C1 segment of cervical spinal cord (tissue), 14 donors: ENCODE measurements around the gene FAM13A.
"Not testable (repeated sequence)": the region's sequence is repeated elsewhere in the genome, so short reads cannot be mapped to it uniquely, and the experiment has no call there.

ENCODE experiments used
- DNase-seq, 14 donors: peaks; one replicate each; lab custom pipeline; 2025; lab: John Stamatoyannopoulos, UW

Gene FAM13A

DNA sequence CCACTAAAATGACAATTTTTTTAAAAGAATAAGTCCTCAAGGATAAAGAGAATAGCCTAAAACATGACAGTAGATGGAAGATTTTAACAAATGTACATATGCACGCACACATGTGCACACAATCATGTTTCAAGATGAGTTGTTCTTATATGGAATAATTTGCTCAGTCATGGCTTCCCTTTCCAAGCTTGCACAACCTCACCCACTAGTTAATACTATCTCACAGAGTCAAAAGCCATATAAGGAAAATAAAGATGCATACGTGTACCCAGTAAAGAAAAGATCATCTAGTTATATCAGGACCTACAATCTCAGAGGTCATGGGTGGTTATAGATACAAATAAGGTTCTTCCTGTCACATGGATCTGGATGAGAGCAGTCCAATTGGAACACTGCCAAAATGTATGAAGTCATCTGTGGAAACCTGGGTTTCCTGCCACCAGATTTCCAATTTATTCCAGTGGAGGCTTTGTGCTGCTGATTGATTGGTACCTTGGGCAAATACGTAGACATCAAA lies 56.1 kb downstream of the FAM13A start:
- no peak for DNase-seq

DNA sequence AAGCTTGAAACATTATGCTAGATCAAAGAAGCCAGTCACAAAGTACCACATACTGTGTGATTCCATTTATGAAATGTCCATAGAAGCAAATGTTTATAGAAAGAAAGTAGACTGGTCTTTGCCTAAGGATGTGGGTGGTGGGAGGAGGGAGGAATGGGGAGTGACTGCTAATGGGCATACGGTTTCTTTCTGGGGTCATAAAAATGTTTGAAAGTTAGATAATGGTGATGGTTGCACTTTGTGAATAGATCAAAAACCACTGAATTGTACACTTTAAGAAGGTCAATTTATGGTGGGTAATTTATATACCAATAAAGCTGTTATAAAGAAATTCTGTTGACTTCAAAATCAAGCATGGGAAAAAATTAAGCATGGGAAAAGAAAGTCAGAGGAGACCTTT lies 56.6 kb downstream of the FAM13A start:
- DNase-seq = no peak

DNA sequence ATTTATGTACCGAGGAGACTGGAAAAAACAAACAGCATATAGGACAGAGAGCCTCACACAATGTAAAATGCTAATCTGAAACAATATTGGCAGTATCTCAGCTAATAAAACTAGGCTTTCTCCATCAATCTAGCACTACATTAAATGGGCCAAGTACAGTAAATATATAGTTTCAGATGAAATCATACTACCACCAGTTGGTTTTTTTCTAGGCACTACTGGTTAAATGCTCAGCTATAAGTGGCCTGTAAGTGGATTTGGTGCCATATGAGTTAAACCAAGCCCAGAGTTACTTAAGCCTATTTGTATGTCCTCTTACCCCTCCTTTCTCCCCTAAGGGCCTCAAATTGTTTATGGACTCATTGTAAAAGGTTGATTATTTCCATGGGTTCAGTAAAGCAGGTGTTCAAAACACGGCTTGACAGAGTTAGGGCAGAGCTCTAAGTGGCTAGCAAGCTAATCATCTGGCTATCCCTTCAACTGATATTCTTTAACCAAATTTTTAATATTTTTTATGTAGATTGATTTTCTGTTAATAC lies 57.5 kb downstream of the FAM13A start:
- no peak for DNase-seq

DNA sequence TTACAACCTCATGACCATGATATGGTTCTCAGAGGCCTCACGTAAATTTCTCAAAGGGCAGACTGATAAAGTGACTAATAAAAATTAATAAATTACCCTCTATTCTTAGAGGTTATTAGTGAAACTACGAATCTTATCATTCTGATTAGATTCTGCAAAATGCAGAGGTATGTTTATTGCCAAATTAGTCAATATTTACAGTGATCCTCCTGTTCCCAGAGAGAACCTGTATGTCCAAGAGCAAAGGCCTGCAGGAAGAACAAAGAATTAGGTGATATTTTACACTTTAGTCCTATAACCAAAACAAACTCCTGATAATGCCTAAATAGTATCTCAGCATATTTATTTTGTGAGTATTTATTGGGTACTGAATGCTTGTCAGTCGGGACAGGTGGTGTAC lies 58.1 kb downstream of the FAM13A start:
- no peak for DNase-seq

DNA sequence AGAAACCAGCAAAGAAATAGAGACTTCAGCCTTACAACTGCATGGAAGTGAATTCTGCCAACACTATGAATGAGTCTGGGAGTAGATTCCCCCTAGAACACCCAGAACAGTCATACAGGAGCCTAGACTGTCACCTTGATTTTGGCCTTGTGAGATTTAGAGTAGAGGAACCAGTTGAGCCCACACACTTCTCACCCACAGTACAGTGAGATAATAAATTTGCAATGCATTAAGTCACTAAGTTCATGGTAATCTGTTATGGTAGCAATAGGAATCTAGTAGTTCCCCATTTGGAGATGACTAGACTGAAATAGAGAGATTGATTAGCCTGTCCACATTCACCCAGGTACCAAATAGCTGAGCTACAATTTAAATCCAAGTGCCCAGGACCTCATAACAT lies 59.0 kb downstream of the FAM13A start:
- no peak for DNase-seq

DNA sequence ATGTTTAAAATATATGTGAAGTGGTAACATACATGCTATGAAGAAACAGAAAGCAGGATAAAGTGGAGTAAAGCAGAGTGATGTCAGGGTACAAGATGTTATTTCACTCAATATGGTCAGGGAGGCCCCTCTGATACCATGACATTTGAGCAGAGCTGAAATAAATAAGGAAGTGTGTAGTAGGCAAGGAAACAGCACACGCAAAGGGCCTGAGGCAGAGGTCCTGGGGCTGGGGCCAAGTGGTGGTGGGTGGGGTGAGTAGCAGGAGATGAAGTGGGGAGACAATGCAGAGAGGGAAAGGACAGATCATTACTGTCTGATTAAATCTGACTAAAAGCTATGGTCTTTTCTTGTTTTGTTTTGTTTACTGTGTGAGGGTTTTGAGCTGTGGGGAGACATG lies 61.1 kb downstream of the FAM13A start:
- DNase-seq = no peak

DNA sequence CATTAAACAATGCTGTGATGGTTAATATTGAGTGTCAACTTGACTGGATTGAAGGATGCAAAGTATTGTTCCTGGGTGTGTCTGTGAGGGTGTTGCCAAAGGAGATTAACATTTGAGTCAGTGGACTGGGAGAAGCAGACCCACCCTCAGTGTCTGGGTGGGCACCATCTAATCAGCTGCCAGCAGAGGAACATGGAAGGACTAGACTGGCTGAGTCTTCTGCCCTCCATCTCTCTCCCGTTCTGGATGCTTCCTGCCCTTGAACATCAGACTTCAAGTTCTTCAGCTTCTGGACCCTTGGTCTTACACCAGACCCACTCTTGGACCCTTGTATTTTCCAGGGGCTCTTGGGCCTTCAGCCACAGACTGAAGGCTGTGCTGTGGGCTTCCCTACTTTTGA lies 61.7 kb downstream of the FAM13A start:
- not testable (repeated sequence) for DNase-seq

DNA sequence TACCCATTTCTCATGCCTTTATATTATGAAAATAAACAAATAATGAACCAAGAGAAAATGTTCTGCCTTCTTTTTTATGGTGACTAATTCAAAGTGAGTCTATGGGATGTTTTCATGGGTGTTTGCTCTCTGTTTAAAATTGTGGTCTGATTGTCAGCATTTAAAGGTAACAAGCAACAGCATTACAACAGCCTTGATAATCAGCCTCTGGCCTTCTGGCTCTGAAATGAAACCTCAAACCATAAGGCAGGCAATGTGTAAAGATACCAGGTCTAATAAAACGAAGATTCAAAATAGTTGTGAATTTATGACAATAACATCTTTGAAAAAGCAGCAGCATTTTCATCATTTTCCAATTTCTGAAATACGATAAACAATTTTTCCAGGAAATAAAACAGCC lies 63.7 kb downstream of the FAM13A start:
- no peak for DNase-seq

DNA sequence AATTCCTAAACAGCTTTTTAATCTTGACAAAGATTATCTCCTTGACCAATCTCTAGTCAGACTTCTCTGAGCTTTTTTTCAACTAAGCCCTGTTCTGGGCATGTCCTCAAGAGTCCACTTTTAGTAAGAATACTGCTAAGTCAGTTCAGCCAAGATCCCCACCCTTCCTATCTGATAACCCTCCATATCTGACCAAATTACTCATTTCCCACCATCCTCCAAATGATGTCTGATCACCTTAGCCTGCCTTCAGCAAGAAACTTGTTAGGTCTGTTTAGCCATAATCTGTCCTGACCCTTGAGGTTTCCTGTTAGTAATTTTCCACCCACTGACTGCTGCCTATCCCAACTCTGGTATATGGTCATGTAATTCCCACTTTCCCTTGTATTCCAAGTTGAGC lies 65.2 kb downstream of the FAM13A start:
- DNase-seq = no peak

DNA sequence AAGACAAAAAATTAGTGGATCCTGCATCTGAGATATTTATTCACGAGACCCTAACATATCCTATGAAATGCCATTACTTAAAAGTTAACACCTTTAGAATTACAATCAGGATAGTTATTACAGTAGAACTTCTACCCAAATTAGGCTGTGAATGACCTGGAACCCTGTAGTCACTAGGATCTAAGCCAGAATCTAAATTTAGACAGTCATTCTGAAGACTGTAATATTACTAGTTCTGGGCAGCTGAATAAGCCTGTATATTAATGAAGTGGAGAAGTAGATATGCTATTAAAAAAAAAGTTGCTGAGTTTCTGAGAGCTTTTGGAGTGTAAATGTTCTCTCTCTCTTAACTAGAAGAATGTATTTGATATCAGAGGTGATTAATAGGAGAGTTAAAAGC lies 67.0 kb downstream of the FAM13A start:
- peak in 1 of 14 donors; percentile 28 for DNase-seq

DNA sequence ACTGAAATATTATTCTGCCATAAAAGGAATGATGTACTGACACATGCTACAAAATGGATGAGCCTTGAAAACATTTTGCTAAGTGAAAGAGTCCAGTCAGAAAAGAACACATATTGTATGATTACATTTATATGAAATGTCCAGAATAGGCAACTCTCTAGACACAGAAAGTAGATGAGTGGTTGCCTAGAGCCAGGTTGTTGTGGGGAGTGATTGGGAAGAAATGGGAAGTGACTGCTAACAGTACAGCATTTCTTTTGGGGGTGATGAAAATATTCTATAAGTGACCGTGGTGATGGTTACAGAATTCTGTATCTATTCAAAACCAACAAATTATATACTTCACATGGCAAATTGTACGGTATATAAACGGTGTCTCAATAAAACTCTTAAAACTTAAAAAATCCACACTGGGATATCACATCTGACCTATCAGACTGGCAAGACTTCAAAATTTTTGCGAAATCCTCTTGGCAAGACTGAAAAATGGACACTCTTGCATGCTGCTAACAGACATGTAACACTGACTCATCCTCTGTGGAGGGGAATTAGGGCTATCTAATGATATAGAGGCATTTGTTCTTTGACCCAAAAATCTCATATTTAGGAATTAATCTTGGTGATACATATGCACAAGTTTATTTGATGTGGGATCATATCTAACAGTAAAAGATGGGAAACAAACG lies 71.8 kb downstream of the FAM13A start:
- DNase-seq = no peak

DNA sequence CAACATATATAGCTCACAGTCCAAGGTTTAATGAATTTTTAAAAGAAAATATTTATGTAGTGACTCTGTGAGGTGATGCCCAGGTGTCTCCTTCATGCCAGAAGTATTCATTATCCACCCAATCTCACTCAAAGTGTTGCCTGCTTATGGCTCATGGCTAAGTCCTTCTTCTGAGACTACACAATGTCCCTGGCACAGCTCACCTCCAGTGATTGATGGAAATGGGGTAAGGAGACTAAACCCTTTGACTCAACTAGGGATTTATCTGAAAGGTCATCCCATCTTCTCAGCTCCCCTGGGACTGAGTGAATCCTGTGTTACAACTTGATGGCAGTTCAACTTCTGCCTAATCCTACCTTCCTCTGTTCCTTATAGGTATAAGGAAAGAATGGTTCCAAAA lies 74.2 kb downstream of the FAM13A start:
- no peak for DNase-seq

DNA sequence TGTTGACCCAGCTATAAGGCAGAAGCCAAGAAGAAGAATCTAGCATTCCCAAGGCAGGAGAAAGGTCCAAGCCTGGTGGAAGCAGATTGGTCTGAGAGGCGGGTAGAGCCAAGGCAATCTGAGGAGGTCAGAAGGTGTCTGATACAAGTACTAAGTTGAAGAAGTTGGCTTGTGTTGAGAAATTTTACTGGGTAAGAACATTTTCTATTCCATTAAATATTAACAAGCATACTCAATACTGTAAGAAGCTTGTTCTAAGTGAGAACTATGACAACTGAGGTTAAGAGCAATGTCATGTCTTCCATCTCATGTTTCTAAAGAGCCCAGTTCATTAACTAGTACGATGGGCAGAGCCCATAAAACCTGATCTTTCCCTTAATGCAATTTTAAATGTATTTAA lies 75.0 kb downstream of the FAM13A start:
- DNase-seq = no peak

DNA sequence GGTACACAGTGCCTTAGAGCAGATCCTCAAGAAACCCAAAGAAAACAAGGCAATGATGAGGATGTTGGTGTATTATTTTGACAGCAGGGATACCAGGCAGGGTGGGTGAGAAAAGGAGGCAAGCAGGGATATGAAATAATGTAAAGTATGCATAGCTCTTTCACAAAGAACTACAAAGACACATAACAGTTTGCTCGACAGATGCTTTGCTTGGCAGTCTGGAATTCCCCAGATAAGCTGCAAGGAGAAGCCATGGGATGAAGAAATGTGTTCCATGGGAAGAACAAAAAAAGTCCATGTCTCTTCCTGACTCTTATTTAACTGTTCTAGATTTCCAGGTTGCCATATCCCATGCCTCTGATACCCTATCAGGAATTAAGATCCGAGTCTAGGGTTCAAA lies 75.4 kb downstream of the FAM13A start:
- DNase-seq = no peak

DNA sequence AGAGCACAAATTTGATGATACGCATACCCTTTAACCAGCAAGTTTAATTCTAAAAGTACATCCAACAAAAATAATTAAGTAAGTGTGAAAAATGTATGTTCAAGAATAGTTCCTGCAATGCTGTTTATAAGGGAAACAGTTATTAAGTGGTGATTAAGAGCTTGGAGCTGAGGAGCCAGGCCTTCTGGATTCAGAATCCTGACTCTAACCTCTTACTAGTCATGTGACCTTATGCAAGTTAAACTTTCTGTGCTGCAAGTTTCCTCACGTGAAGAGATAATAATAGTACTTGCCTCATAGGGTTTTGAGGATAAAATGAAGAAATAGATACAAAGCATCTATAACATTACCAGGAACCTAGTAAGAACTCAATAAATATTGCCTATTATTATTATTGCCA lies 77.7 kb downstream of the FAM13A start:
- DNase-seq = no peak

DNA sequence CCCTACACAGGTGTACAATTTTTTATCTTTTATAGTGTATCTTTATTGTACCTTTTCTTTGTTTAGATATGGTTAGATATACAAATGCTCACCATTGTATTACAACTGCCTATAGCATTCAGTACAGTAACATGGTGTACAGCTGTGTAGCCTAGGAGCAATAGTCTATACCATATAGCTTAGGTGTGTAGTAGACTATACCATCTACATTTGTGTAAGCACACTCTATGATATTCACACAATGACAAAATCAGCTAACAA lies 80.3 kb downstream of the FAM13A start:
- DNase-seq = no peak

DNA sequence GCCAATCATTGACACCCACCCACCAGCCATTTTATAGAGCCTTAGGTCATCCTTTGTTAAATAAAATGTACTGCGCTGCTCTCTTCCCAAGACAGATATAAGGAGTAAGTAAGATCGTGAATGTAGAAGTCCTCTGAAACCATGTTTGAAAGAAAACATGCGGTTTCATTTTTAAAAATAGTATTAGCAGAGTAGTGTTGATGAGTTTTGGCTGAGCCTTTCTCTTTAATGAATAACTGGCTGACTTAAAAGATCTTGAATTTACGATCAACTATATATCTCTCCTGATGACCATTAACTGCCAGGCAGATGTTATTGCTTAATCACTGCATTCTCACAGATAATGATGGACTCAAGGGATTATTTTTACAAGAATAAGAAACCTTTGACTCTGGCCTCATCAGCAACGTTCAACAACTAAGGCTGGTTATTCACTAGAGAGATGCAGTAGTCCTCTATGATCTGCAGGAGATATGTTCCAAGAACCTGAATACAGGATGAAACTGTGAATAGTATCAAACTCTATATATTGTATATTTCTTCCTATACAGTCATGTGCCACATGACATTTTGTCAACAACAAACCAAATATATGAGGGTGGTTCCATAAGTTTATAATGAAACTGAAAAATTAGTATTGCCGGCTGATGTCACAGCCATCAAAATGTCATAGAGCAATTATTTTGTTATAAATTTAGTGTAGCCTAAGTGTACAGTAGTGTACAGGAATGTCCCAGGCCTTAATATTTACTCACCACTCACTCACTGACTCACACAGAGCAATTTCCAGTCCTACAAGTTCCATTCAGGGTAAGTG lies 80.8 kb downstream of the FAM13A start:
- no peak for DNase-seq

DNA sequence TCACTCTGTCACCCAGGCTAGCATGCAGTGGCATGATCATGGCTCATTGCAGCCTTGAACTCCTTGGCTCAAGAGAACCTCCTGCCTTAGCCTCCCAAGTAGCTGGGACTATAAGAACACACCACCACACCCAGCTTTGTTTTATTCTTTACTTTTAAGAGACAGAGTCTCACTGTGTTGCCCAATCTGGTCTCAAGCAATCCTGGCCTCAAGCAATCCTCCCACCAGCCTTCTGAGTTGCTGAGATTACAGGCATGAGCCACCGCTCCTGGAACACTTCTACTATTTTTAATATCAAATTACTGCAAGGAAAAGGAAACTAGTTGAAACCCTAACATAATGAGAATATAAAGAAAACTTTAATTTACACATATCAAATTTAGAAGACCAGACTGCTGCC lies 85.4 kb downstream of the FAM13A start:
- DNase-seq = no peak

DNA sequence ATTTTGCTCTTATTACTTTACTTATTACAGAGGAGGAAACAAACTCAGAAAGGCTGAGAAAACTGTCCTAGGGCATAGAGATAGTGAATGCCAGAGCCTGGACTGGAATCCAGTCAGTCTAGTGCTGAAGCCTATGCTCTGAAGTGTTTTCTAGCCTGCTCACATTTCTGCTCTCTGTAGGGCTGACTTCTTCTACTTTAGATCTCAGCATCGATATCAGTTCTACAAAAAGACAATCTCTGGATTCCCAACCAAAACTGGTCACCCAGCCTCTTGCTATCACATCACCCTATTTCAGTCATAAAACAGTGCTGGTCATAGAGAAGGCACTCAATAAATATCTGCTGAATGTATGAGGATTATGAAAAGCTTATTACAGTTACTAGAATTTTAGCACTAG lies 87.2 kb downstream of the FAM13A start:
- no peak for DNase-seq

DNA sequence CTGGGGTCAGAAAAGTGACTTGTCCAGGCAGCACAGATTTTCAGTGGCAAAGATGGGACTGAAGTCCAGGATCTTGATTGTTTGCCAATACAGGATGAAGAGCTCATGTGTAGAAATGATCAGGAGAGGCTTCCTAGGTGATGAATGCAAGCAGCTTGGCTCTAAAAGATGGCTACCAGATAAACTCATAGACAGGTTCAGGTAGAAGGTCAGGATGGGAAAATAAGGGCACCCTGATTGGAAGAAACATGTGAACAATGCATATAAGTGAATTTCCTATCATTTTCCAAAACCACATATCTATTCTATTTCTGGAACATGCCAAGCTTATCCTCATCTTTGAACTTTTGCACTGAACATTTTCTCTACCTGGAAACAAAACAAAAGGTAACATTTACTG lies 87.7 kb downstream of the FAM13A start:
- DNase-seq = no peak

DNA sequence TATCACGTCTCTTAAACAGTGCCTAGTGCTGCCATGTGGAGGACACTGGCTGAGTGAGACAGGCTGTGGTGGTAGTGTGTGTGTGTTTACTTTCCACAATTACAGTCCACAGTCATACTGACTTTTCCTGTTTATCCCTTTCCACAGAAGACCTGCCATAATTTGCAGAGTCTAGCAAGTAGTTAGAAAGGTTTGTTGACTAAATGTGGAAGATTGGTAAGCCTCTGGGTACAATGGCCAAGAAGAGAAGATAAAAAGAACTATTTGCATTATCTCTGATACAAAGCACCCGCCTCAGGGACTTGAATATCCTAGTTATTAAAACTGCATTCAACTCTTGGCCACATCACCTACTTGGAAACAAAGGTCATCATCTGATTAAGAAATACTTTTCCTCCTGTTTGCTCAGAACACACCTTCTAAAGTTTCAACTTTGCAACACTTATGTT lies 89.1 kb downstream of the FAM13A start:
- no peak for DNase-seq

DNA sequence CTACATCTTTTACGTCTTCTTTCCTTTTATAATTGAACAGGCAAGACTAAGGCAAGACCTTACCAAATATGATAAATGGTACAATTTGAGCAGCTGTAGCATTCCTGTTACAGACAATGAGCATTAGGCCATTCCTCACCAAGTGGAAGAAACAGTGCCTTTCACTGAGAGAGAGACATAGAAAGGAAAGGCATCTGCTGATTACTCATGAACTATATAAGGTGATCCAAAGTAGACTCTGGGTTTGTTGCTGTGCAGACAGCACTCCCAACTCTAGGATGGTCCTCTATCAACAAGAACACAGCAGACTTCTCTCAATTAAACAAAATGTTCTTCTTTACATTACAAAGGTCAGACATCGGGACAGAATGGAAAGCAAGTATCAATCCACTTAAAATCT lies 91.9 kb downstream of the FAM13A start:
- DNase-seq = no peak

DNA sequence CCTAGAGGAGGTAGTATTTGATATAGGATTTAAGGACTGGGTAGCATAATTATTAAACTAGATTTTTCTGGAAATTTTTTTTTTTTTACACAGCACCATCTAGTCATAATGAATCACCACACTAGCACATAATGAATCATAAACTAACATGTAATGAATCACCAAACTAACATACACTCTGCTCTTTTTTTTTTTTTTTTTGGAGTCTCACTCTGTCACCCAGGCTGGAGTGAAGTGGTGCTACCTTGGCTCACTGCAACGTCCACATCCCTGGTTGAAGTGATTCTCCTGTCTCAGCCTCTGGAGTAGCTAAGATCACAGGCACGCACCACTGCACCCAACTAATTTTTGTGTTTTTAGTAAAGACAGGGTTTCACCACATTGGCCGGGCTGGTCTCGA lies 92.5 kb downstream of the FAM13A start:
- DNase-seq = no peak
